Measurements from ENCODE around the gene AP2M1. TPM values are rescaled to one million over a fixed set of nuclear protein-coding genes. Genes with fewer than 3 reads are reported as not detected.

AP2M1 gene
- total and polyA plus RNA-seq, 2 of the 8 experiments (the other 6 are each of a cell fraction or from before 2014, with no cell fraction given) = 403 to 454 TPM

DNA sequence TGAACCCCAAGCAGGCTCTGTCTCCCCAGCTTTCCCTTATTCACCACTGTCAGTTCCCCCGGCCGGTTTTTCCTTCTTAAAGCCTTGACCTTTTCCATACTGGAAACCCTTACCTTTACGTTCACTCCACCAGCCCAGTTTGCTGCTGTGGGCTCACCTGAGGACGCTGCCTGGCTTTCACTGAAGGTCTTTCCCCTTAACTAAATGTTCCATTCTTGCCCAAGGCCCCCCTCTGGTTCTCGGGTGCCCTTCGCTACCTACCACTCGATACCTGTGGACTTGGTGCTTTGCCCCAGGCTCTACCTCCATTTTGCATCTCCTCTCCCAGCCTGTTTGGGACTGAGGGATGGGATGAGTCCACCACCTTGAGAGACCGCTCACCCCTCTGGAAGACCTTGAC is 851 bp downstream of the AP2M1 start:
- Histone ChIP-seq H3K23ac (ENCODE audit: insufficient read length) (no peak overlapping the region), H4K5ac (ENCODE audit: insufficient read length, low read depth, low read length) (no peak overlapping the region), H3K18ac (ENCODE audit: extremely low read depth, low read length) (no peak overlapping the region; the same call in 1 of the 2 replicates), H3K27ac (ENCODE audit: low read depth, low read length) (peak overlapping the region; percentile 87; the same call in 1 of the 2 replicates), H4K20me1 (replicated peaks in 1 of 2; ENCODE audit: control insufficient read depth in 1 of 2, insufficient read depth in 2 of 2, low read length in 2 of 2) (peaks cover 0 to 17% of the 10 kb centered on the region in 2 experiments), H3K27me3 (replicated peaks in 1 of 4; ENCODE audit: control insufficient read depth in 3 of 4, extremely low read depth in 1 of 4, insufficient read depth in 3 of 4, low read length in 3 of 4) (no peaks in the 10 kb centered on the region), H3K14ac (ENCODE audit: insufficient read length) (no peak overlapping the region), H2BK20ac (ENCODE audit: low read length) (no peak overlapping the region), H4K8ac (ENCODE audit: extremely low read depth, insufficient read depth, low read length) (no peak overlapping the region), H2BK15ac (ENCODE audit: low read length) (no peak overlapping the region), H3K79me2 (ENCODE audit: control insufficient read depth in 1 of 2, insufficient read depth in 2 of 2, low read length in 2 of 2) (peaks cover 0 to 37% of the 10 kb centered on the region in 2 experiments; a peak in 2 of 4 replicates), H3K56ac (replicated peaks; ENCODE audit: insufficient read length, low read depth, low read length) (no peak overlapping the region), H3K4me3 (ENCODE audit: extremely low read depth in 1 of 4, insufficient read depth in 2 of 4, low read depth in 3 of 4, low read length in 4 of 4) (peak overlapping the region; percentile 68 to 92 (median 86)), H3K79me1 (ENCODE audit: low read depth, low read length) (peaks cover 13% of the 10 kb centered on the region), H2AK5ac (ENCODE audit: low read depth, low read length) (no peak overlapping the region), H3K36me3 (ENCODE audit: control insufficient read depth in 2 of 4, insufficient read depth in 4 of 4, low read length in 3 of 4) (peaks cover 28 to 39% (median 33%) of the 10 kb centered on the region in 4 experiments), H2BK12ac (ENCODE audit: low read depth, low read length) (no peak overlapping the region), H3K4me1 (replicated peaks in 1 of 4; ENCODE audit: control insufficient read depth in 3 of 4, insufficient read depth in 4 of 4, low read length in 3 of 4) (peaks cover 0 to 23% (median 15%) of the 10 kb centered on the region in 4 experiments; a peak in 6 of 7 replicates), H3K9ac (replicated peaks in 1 of 4; ENCODE audit: extremely low read depth in 1 of 4, low read depth in 3 of 4, low read length in 3 of 4) (peak overlapping the region in 3 of 4 experiments; percentile 54 to 85 (median 82); a peak in 6 of 7 replicates), H3K4ac (replicated peaks; ENCODE audit: insufficient read length, low read depth, low read length) (no peak overlapping the region), H3K23me2 (ENCODE audit: low read depth, low read length) (peaks cover 8% of the 10 kb centered on the region), H3K9me3 (ENCODE audit: insufficient read depth in 2 of 2, low read depth in 1 of 2, low read length in 1 of 2) (no peaks in the 10 kb centered on the region), H4K91ac (replicated peaks; ENCODE audit: insufficient read length, low read length) (no peak overlapping the region), H2AFZ (ENCODE audit: low read length) (no peak overlapping the region), H2BK5ac (ENCODE audit: low read depth, low read length) (0 out of 2 replicates have a peak overlapping the region, but pooled peaks have one; percentile 96), H3K4me2 (ENCODE audit: insufficient read depth in 1 of 2, low read depth in 2 of 2, low read length in 2 of 2) (peak overlapping the region; percentile 91 to 96), H2BK120ac (replicated peaks; ENCODE audit: low read depth, low read length) (no peak overlapping the region)
- TF ChIP-seq RAD21 (IDR thresholded peaks at IDR 0.05 in 1 of 2, conservative IDR thresholded peaks at IDR 0.05 in 1 of 2; ENCODE audit: low read depth in 2 of 2, low read length in 2 of 2) = no peak
- TF ChIP-seq EZH2 (IDR thresholded peaks at IDR 0.05; ENCODE audit: low read depth, low read length, severe bottlenecking) = no peak
- no peak for TF ChIP-seq HDAC6 (IDR thresholded peaks at IDR 0.05; ENCODE audit: low read depth, low read length)
- TF ChIP-seq RNF2 (IDR thresholded peaks at IDR 0.05; ENCODE audit: borderline replicate concordance, low read depth, low read length, missing control alignments, poor library complexity, severe bottlenecking) = no peak
- no peak for TF ChIP-seq SIN3A (conservative IDR thresholded peaks at IDR 0.05 in 1 of 2, IDR thresholded peaks at IDR 0.05 in 1 of 2; ENCODE audit: low read depth in 1 of 2, low read length in 2 of 2)
- TF ChIP-seq TCF12 (IDR thresholded peaks at IDR 0.05; ENCODE audit: low read depth, low read length) = no peak
- DNase-seq (ENCODE audit: low read depth in 1 of 2, low spot score in 2 of 2) = no peak
- POLR2A ChIA-PET (ENCODE audit: partially characterized antibody) = interaction anchor here (1.5 to 2.1 kb wide), 7 partner anchors 8 to 65 kb away, joined by 5 to 16 read pairs (median 6); partner anchors contain the start of genes ABCF3 and DVL3
- CTCF ChIA-PET (ENCODE audit: partially characterized antibody) = interaction anchor here (1.1 to 1.3 kb wide), 2 partner anchors 21 to 52 kb away, joined by 3 read pairs; no protein-coding TSS in a partner anchor
- WGBS, 2 experiments (ENCODE audit: extremely low coverage in 1 of 2, insufficient coverage in 1 of 2, insufficient read length in 1 of 2, insufficient replicate concordance in 2 of 2, low coverage in 1 of 2, low lambda C conversion rate in 2 of 2, missing lambda C conversion rate in 1 of 2) = 17% methylated on average over 8 of the region's 8 CpGs; no CpG with 5 or more reads in 1 of the 2 experiments
- no peak for FAIRE-seq
